ENCODE results near the gene HTRA2.
"Not testable (repeated sequence)": the region's sequence is repeated elsewhere in the genome, so short reads cannot be mapped to it uniquely, and the experiment has no call there.

Gene HTRA2

DNA sequence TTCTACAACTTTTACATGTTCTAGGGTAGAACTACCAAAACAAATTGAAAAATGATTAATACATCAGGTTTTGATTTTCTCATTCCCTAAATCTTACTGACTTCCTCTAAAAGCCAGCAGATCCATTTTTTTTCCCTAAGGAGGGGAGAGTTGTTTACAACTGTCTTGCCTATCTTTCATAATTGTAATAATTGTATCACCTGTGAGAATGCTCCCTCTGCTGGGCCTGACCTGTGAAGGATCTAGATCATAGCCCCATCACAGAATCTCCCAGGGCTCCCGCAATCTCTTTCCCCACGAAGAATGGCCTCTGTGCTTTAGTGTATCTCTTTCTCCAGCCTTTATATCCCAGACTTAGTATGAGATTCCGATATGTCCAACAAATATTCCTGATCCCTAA lies 14.9 kb downstream of the HTRA2 start:
- no peak for DNase-seq

DNA sequence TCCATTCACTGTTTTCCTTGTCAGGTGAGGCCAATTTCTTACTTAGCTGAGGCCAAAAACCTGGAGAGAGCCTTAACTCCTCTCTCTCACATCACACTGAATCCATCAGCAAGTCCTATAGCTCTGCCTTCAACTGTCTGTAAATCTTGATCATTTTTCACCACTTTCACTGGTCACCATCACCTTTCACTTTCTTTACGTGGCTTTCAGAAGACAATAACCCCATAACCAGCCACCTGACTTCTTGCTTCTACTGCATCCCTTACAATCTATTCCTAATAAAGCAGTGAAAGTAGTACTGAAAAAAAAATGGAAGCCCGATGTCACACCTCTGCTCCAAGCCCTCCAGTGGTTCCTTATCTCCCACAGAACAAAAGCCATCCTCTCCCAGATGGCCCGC lies 16.3 kb downstream of the HTRA2 start:
- DNase-seq = no peak

DNA sequence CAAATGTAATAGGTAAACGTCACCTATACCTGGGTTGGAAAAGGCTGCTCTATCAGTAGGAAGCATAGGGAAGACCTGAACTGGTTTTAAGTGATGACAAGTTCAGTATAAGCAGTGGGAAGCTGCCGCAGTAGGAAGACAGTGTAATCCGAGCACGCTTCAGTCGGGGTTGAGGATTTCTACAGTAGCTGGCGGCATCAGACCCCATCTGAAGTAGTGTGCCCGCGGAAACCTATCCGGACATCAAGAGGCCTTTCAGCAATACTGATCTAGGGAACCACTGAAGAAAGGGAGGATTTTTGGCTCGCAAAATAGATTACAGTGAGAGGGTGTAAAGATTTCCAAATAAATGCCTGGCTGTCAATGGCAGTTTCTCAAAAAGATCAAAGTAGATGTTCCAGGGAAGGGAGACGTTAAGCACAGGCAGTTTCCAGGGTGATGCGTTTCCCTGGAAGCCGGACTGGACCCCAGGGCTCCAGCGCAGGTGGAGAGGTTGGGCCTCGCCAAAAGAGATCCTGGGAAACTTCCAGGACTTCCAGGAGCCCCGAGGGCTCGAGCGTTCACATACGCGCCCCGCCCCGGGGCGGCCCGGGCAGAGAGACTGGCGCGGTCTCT lies 18.7 kb downstream of the HTRA2 start:
- no peak for DNase-seq

DNA sequence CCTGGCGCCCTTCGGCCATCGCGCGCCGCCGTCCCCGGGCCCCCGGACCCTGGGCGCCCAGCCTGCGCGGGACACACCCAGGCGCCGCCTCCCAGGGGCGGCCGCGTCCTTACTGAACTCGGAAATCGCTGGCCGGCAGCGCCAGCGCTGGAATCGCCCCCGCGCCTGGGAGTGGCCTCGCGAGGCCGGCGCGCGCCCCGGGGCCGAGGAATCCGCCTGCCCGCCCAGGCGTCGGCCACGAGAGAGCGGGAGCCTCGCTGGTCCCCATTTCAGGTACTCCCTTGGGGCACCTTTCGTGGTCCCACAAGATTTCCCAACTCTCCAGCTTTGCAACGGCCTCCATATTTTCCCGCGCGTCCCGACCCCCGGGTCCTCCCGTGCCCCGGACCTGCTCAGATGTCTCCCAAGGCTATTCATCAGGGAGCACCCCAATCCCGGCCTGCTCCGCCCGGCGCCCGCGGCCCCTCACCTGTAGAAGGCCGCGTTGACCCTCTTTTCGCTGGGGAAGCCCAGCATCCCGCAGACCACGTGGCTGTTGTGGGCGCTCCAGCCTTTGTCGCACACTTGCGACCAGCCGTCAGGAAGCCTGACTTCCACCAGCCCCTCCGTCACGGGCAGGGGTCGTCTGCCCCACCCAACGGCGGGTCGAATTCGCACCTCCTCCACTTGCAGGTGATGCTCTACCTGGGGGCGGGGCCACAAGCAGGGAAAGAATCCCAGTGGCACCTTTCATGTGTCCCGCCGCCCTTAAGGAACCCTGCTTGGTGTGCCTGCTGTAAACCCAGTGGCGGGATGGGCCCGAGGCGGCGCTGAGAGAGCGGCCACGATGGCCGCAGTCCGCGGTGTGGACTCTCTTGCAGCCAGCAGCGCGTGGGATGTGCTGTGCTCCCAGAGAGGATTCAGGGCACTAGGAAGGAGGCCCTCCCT lies 19.4 kb downstream of the HTRA2 start:
- DNase-seq = peak; percentile 78 to 92 (median 84)

DNA sequence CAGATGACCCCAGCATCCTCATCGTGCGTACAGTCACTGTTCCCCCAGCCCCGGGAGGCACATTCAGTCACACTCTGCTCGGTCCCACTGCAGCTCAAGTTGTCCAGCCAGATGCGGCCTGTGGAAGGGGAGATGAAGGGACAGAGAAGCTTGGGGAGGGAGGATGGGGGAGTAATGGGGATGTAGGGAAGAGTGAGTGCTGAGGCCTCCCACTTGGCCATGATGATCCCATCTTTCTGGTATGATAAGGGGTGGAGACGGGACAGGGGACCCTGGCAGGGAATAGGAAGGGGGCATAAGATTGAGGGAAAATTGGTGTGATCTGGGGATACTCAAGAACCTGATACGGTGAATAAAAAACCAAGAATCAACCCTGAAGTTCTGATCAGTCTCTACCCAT lies 20.5 kb downstream of the HTRA2 start:
- no peak for DNase-seq

DNA sequence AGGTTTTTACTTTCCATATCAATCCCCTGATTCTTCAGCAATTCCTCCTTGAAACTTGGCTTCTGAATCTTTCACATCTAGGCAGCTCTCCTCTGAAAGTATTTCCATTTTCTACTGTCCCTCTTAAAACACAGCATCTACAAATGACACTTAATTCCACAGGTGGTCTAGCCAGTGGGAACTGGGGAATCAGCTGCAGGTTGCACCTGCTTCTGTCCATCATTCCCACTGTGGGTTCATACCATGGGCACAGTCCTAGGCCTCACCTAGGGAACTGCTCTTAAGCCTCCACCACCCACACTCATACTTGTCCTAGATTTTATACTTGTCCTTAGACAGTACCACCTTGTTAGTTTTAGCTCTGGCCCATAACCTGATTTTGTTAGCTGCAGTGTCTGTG lies 21.8 kb downstream of the HTRA2 start:
- no peak for DNase-seq

DNA sequence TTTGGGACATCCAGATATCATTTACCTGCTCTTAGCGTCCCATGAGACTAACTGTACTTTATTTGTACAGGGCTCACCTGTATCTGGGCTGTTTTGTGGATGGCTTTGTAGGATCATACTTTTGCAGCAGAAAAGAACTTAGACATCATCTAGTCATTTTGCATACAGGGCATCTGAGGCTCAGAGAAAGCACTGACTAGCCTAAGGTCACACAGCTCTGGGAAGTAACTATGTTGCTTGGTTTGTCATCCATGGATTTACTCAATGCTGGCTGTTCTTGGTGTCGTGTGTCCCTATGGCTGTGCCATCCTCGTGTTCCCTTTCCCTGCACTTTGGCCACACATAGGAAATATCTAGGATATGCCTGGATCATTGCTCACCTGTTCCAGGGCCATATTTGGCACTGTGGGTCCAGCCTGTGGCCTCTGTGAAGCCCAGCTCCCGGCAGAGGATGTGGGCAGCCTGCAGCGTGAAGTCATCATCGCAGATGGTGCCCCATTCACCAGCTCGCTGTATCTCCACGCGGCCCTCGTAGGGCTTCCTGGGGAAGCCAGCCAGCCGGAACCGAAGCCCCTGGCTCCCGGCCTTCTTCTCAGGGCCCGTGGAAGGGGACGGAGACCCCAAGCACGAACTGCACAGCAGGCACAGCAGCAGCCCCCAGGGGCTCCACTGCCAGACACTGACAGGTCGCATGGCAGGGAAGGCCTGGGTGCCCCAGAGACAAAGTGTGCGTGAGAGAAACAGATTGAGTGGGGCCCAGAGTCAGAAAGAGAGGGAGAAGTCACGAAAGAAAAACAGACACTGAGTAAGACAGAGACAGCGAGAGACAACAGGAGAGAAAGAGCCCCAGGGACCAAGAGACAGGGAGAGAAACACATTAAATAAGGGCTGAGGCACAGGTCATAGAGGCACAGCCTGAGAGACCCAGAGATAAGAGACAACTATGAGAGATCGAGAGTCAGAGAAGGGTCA lies 22.5 kb downstream of the HTRA2 start:
- DNase-seq = no peak

DNA sequence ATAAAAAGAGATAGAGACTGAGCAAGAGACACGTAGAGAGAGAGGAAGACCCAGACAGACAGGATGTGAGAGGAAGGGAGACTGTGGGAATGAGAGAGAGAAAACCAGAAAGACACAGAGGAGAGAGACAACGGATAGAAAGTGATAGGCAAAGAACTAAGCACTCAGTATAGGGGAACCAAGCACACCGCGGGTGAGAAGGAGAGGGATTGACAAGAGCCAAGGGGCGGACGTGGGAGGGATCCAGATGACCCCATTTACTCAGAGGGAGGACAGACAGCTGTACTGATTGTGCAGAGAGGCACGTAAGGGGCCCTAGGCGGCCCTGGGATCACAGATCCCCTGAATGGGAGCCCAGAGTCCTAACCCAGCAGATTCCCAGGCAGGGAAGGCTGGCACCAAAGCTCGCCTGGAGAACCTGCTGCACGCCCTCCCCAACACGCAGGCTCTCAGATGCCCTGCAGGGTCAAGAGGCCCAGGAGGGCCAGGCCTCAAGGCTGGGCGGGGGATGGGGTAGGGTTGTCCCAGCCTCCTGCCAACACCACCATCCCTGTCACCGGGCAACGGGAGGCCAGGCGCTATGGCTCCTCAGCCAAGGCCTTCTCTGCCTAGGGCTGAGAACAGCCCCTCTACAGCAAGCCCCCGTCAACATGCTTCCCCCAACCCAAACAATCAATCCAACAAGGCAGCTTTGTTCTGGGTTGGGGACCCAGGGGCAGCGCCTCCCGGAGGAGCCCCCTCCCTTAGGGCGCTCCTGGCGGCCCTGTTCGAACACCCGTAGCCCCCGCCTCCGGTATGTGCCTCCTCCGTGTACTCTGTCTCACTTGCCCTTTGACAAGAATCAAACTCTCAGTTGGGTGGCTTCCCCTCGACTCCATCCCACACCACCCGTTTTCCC lies 23.4 kb downstream of the HTRA2 start:
- no peak for DNase-seq

DNA sequence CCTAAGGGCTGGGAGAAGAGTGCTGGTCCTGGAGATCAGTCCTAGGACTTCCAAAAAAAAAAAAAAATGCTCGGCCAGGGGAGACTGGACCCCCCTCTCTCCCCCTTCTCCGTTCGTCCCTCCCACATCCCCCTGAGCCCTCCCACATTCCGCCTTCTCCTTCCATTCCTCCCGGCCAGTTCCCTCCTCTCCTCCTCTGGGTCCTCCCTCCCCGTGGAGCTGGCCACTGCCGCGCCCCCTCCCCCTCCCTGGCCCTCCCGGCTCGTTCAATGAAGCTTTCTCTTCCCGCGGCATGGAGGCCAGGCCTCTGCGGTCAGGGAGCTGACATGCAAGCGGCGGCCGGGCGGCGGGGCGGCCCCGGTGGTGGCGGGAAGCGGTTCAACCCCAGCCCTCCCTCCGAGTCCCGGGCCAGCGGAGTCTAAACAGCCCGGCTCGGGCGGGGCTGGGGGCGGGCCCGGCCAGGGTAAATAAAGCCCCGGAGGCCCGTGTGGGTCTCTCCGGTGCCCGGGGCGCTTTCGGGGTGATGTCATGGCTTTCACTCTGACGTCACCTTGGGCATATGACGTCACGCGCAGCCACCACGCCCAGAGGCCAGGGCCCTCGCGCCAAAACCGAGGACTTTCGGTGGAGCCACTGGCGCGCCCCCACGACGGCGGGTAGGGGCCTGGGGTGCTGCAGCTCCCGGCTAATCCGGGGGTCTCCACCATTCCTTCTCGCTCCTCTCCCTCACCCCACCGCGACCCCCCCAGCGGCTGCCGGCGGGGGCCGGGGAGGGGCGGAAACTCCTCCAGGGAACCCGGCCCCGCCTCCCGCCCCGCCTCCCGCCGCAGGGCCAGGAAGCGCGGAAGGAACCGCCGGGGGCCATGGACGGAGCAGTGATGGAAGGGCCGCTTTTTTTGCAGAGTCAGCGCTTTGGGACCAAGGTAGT lies 24.4 kb downstream of the HTRA2 start, which contains the start of the genes DOK1 and LOXL3:
Gene DOK1 (plus strand): TSS at position 829 of the 928 bp plus-strand sequence. CDS start 35 bp downstream, at position 864.
Gene LOXL3 (minus strand): TSS at position 51 of the 928 bp plus-strand sequence. CDS start 1,308 bp downstream, outside the sequence.
- DNase-seq = peak; percentile 84 to 95 (median 92)

DNA sequence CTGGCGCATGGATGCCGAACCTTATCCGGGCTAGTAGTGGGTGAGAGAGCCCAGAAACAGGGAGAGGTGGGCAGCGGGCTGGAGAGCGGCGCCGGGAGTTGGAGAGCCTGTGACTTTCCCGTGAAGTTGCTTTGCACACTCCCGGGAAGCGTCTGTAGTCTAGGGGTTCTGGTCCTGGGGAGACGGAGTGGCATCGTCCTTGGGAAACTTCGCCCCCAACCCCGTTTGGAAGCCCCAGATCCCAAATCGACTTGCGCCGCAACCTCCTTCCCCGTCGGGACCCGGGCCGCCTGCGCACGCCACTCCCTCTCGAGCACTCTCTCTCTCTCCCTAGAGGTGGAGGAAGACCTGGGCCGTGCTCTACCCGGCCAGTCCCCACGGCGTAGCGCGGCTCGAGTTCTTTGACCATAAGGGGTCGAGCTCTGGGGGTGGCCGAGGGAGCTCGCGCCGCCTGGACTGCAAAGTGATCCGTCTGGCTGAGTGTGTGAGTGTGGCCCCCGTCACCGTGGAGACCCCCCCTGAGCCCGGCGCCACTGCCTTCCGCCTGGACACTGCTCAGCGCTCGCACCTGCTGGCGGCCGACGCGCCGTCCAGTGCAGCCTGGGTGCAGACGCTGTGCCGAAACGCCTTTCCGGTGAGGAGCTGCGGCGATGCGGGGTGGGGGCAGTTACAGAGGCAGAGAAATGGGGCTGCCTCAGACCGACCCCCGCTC lies 25.2 kb downstream of the HTRA2 start:
- peak; percentile 44 to 63 (median 46) for DNase-seq

DNA sequence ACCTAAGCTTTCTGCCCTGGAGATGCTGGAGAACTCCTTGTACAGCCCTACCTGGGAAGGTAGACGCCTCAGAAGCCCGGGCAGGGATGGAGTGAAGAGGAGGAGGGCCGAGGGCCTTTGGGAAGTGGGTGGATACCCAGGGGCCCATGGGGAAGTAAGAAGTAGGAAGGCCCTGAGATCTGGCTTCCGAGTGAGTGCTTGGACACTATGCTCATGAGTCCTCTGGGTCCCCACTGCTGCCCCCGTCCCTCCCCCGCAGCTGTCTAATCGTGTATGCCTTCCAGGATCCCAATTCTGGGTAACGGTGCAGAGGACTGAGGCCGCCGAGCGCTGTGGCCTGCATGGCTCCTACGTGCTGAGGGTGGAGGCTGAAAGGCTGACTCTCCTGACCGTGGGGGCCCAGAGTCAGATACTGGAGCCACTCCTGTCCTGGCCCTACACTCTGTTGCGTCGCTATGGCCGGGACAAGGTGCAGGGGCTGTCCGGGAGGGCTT lies 25.9 kb downstream of the HTRA2 start:
- DNase-seq = peak; percentile 68 to 74 (median 72)

DNA sequence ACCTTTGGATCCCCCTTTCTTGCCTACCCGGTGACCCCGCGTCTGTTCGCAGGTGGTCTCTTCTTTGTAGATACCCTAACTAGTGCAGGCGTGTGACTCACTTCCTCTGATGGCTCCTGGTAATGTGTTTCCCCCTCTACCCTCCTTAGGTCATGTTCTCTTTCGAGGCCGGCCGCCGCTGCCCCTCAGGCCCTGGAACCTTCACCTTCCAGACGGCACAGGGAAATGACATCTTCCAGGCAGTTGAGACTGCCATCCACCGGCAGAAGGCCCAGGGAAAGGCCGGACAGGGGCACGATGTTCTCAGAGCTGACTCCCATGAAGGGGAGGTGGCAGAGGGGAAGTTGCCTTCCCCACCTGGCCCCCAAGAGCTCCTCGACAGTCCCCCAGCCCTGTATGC lies 26.4 kb downstream of the HTRA2 start:
- DNase-seq = peak in 1 of 3 donors; percentile 24

DNA sequence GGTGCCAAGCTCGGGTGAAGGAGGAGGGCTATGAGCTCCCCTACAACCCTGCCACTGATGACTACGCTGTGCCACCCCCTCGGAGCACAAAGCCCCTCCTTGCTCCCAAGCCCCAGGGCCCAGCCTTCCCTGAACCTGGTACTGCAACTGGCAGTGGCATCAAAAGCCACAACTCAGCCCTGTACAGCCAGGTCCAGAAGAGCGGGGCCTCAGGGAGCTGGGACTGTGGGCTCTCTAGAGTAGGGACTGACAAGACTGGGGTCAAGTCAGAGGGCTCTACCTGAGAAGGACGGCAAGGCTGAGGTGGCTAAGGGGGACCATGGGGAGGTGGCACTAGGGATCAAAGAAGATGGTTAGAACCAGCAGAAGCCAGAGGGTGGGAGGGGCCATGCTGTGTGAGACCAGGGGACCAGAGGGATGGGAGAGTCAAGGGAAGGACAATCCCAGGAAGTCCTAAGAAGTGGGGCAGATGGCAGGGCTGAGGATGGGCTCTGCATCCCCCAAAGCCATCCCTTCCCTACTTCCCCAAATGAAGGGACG lies 27.2 kb downstream of the HTRA2 start:
- no peak for DNase-seq

DNA sequence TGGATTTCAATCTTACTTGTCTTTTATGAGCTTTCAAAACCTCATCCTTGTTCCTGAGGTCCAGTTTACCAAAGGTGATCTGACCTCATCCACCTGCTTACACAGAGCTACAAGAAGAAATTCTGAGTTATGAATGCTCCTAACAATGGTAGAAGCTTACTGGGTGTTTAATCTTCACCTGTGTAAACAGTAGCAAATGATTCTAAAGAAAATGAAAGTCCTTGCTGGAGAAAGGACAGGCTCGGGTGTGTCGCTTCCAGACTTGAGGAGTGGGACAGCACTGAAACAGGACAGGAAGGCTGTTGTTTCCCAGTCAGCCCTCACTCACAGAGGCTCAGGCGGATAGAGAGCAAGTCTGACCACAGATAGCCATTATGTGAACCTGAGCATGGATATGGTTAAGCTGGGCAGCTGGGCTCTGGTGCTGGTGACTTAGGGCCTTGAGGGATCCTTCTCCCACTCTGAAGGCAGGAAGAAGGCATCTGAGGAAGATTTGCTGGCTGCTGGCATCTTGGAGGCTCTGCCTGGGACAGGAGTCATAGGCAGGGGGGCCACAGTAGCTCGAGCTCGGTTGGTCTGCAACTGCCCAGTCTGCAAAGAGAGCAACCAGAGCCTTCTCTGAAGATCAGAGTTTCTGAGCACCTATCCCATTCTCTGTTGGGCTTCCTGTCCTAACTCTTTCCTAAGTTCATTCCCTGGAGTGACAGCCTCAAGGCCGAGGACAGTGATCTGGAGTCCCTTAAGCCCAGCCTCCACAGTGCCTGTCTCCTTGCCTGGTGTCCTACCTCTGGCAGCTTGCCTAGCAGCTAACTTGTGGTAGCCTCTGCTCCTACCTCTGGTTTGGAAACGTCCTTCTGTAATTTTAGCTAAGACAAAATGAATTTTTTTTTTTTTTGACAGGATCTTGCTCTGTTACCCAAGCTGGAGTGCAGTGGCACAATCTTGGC lies 28.8 kb downstream of the HTRA2 start:
- no peak for DNase-seq

DNA sequence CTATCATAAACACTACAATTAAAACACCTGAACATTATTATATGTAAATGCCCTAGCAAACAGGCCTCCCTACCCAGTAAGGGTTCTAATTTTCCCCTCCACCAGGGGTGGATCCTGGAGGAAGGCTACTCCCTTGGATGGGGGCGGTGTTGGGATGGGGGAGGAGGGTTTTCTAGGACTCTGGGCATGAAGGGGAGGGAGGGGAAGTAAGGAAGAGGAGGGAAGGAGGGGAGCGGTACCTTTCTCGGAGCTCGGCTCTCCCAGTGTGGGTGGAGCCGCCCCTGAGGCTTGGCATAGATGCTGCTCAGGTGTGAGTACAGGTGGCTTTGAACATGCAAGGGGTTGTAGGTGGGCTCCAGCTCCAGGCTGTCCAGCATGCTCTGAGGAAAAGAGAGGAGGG lies 30.2 kb downstream of the HTRA2 start:
- DNase-seq = no peak

DNA sequence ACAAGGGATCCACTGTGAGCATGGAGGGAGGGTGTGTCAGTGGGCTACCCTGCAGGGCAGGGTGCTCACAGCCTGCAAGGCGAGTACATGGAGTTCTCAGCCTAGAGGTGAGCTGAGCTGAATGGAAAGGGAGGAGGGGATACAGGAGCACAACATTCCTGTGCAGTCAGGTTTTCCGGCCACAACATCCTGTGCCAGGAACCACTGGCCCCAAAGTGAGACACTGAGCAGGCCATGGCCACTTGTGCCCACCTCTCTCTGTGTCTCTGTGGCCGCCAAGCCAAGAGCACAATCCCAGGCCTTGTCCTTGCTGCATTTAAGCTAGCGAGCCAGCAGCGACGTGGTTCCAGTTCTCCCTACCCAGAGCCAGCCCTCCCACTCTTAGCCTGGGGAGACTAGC lies 30.9 kb downstream of the HTRA2 start:
- no peak for DNase-seq

DNA sequence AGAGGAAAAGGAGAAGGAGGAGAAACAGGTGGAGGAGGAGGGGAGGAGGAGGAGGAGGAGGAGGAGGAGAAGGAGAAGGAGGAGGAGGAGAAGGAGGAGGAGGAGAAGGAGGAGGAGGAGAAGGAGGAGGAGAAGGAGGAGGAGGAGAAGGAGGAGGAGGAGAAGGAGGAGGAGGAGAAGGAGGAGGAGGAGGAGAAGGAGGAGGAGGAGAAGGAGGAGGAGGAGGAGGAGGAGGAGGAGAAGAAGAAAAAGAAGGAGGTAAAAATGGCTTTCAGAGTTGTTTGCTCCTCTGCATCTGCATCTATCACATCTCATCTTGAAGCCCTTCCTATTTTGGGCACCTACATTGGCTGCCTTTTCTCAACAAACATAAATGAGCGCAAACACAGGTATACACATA lies 31.3 kb downstream of the HTRA2 start:
- not testable (repeated sequence) for DNase-seq

DNA sequence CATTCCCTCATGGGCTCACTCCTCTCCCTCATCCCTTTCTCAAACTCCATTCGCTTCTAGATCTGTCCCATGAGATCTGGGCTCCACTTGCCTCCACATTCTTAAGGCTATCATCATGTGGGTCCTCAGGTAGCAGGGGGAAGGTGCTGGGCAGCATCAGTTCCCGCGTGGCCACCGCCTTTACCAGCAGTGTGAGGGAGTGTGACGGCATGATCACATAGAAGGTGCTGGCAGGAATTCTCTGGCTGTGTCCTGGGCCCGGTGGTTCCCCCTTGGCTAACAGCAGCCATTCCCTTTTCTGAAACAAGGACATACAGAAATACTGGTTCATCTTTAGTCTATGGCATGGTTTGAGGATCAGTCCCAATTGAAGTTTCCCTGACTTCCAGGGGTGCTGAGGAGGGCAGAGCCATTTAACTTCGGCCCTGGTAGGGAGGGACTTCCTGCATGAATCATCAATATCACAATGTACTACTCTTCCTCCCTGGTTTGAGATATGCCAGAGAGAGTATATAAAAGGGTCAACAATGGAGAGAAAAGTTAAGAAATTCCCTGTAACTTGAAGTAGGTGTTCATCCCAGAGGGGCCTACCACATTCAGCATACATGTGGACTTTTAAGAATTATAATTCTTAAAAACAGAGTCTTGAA lies 32.5 kb downstream of the HTRA2 start:
- no peak for DNase-seq

Data from suppressor macrophage treated with lipopolysaccharide for 1 hour (primary cell).